Neutrophil (primary cell): Measurements from ENCODE around the gene GAGE2A.

Experiments
- H3K27ac ChIP-seq: fragments of 200-600 bp; sonication (generic); 2 replicates; pipeline ENCODE4 v1.5.1; 2016; ENCODE audit warnings: mild to moderate bottlenecking, moderate library complexity
- H3K27me3 ChIP-seq: fragments of 200-600 bp; sonication (generic); 2 replicates; pipeline ENCODE4 v1.6.0; 2016; ENCODE audit warnings: mild to moderate bottlenecking
- H3K36me3 ChIP-seq: fragments of 200-600 bp; sonication (generic); 2 replicates; pipeline ENCODE4 v1.5.1; 2017
- H3K4me1 ChIP-seq, 2 experiments: fragments of 200-600 bp in 1 of 2; sonication (generic) in 1 of 2; 1 replicate in 1 of 2; 2 replicates in 1 of 2; pipeline versions ENCODE4 v1.5.1 to v1.6.1; 2013 to 2016; ENCODE audit warnings: low read depth in 1 of 2, low read length in 1 of 2, mild to moderate bottlenecking in 1 of 2, moderate library complexity in 1 of 2; ENCODE audit not compliant: control insufficient read depth in 1 of 2, insufficient read depth in 1 of 2
- H3K4me3 ChIP-seq, 2 experiments: fragments of 200-600 bp in 1 of 2; sonication (generic) in 1 of 2; 1 replicate in 1 of 2; 2 replicates in 1 of 2; pipeline ENCODE4 v1.5.1; 2013 to 2016; ENCODE audit warnings: low read depth in 1 of 2, low read length in 1 of 2, mild to moderate bottlenecking in 1 of 2, moderate library complexity in 1 of 2
- H3K9me3 ChIP-seq: fragments of 200-600 bp; sonication (generic); 2 replicates; pipeline ENCODE4 v1.5.1; 2016
- CTCF ChIP-seq: fragments of 200-600 bp; sonication (generic); IDR thresholded peaks from 2 replicates; pipeline ENCODE4 v1.5.1; 2016; ENCODE audit warnings: antibody characterized with exemption

GAGE2A gene

DNA sequence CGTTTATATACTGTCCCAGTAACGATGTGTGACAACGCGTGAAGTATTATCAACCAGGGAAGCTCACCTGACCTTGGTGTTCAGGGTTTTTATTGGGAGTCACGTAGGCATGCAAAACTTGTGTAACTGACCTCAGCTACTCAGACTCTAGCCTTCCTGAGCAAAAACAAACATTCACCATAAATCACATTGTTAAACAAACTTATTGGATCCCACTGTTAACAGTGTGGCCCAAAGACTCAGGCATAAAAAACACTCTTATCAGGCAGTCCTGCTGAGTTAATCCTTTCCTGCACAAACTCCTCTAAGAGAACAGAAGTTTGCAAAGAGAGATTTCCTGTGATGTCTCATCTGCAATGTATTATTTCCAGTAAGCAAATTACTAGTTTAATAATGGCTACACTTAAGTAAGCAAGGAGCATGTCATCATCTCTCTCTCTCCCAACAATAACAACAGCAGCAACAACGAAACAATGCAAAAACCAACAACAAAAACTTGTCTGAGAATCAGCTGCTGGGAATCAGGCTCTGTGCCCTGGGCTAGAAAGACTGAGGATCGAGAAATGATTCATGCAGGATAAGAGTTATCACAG, 21.5 kb downstream of the GAGE2A start:
- TF ChIP-seq CTCF = no peak
- Histone ChIP-seq H3K27ac (no peak overlapping the region), H3K36me3 (no peaks in the 10 kb centered on the region), H3K27me3 (no peaks in the 10 kb centered on the region), H3K4me3 (no peak overlapping the region), H3K9me3 (no peaks in the 10 kb centered on the region), H3K4me1 (no peaks in the 10 kb centered on the region)

DNA sequence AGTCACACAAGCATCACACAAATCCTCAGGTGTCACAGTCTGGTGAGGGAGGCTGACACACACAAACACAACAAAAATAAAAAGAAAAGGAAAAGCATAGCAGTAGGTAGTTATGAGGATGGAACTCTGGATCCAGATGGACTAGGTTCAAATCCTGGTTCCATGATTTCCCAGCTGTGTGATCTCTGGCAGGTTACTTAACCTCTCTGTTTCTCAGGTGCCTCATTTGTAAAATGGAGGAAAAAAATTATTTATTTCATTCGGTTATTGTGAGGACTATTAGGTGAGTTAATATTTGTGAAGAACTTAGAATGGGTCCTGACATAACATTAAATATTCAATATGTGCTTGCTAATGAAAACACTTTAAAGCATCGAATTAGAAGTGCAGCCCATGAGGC, 29.3 kb downstream of the GAGE2A start:
- H3K36me3 ChIP-seq = no peaks in the 10 kb centered on the region
- H3K27me3 ChIP-seq = no peaks in the 10 kb centered on the region
- no peaks in the 10 kb centered on the region for H3K9me3 ChIP-seq
- H3K27ac ChIP-seq = no peak overlapping the region
- no peak for TF ChIP-seq CTCF
- H3K4me3 ChIP-seq = no peak overlapping the region
- H3K4me1 ChIP-seq = no peaks in the 10 kb centered on the region

GRCh38 chrX:49627086-49627777, 37.9 kb downstream of the GAGE2A start:
- no peaks in the 10 kb centered on the region for H3K36me3 ChIP-seq
- H3K27ac ChIP-seq = no peak overlapping the region
- no peak for TF ChIP-seq CTCF
- H3K27me3 ChIP-seq = no peaks in the 10 kb centered on the region
- no peaks in the 10 kb centered on the region for H3K4me1 ChIP-seq
- H3K4me3 ChIP-seq = no peak overlapping the region
- H3K9me3 ChIP-seq = no peaks in the 10 kb centered on the region

GRCh38 chrX:49644991-49645637, 55.8 kb downstream of the GAGE2A start:
- H3K36me3 ChIP-seq = no peaks in the 10 kb centered on the region
- no peak overlapping the region for H3K4me3 ChIP-seq
- no peaks in the 10 kb centered on the region for H3K4me1 ChIP-seq
- no peaks in the 10 kb centered on the region for H3K9me3 ChIP-seq
- no peak for TF ChIP-seq CTCF
- no peaks in the 10 kb centered on the region for H3K27me3 ChIP-seq
- no peak overlapping the region for H3K27ac ChIP-seq
